Heart left ventricle (tissue), 16 donors: Measurements from ENCODE around the gene LRP1B. TPM values are rescaled to one million over a fixed set of nuclear protein-coding genes. Genes with fewer than 3 reads are reported as not detected.

Source experiments
- ATAC-seq, 4 donors: fragments of 200-7000 bp; cut with Tn5 transposase; one replicate each; pipeline ENCODE4 v1.9.1; 2020 to 2022; ENCODE audit warnings: moderate library complexity in 4 of 4, mild to moderate bottlenecking in 3 of 4, moderate number of reproducible peaks in 1 of 4
- DNase-seq, 5 donors: peaks; one replicate each; pipeline ENCODE4 v3.0.0-alpha.2; 2020
- H3K27ac ChIP-seq, 12 donors: fragments of 200-600 bp; sonication (generic) in 4 of 12; one replicate each; pipeline versions ENCODE4 v1.5.0 to v1.8.0; 2016 to 2022; ENCODE audit warnings: mild to moderate bottlenecking in 2 of 12
- H3K27me3 ChIP-seq, 9 donors: fragments of 200-600 bp; sonication (generic) in 2 of 9; one replicate each; pipeline versions ENCODE4 v1.5.1 to v1.8.0; 2016 to 2022; ENCODE audit warnings: mild to moderate bottlenecking in 3 of 9
- H3K36me3 ChIP-seq, 9 donors: fragments of 200-600 bp; sonication (generic) in 2 of 9; one replicate each; pipeline versions ENCODE4 v1.5.0 to v1.8.0; 2018 to 2022; ENCODE audit warnings: mild to moderate bottlenecking in 2 of 9
- H3K4me1 ChIP-seq, 12 donors: fragments of 200-600 bp; sonication (generic) in 4 of 12; one replicate each; pipeline versions ENCODE4 v1.5.0 to v1.8.0; 2016 to 2022; ENCODE audit warnings: mild to moderate bottlenecking in 3 of 12
- H3K4me3 ChIP-seq, 12 donors: fragments of 200-600 bp; sonication (generic) in 4 of 12; one replicate each; pipeline versions ENCODE4 v1.5.0 to v1.8.0; 2017 to 2022; ENCODE audit warnings: mild to moderate bottlenecking in 9 of 12, moderate library complexity in 4 of 12
- H3K9me3 ChIP-seq, 12 donors: fragments of 200-600 bp; sonication (generic) in 4 of 12; one replicate each; pipeline versions ENCODE4 v1.5.0 to v1.8.0; 2016 to 2022; ENCODE audit warnings: mild to moderate bottlenecking in 1 of 12
- CTCF ChIP-seq, 12 donors: fragments of 200-600 bp; sonication (generic) in 4 of 12; IDR thresholded peaks; one replicate each; pipeline versions ENCODE4 v1.5.0 to v1.8.0; 2018 to 2022; ENCODE audit warnings: antibody characterized with exemption in 12 of 12, mild to moderate bottlenecking in 5 of 12
- POLR2A ChIP-seq, 2 donors: fragments of 450-650 bp; IDR thresholded peaks; one replicate each; pipeline ENCODE4 v1.6.1; 2017; ENCODE audit warnings: antibody characterized with exemption in 2 of 2, mild to moderate bottlenecking in 2 of 2, moderate library complexity in 2 of 2
- WGBS, 4 donors: extraction: QIAGEN DNeasy Blood & Tissue Kit in 2 of 4; methylation state at CpG; one replicate each; pipeline versions ENCODE4 v1.1.5 to v1.1.7; 2013 to 2018; 5-methylcytosine and 5-hydroxymethylcytosine counted together
- intact Hi-C, 10 donors: fragments of 100-400 bp; cut with DNase I; formaldehyde crosslinking; loops; one replicate each; pipeline versions ENCODE4 v1.11.1 to v1.14.2; 2022
- polyA plus RNA-seq, 2 donors: library from polyadenylated mRNA; stranded (reverse); fragments of 200-250 nt; gene quantifications; one replicate each; pipeline ENCODE4 v1.2.3, GENCODE V29; 2013
- total RNA-seq, 9 donors: library from RNA; depleted of rRNA in 2 of 9; stranded (reverse); fragments of >200 nt in 2 of 9; fragmentation: NEBNext Ultra II Directional in 3 of 9; extraction: Animal tissue kit (Norgen Biotek cat#: 25700) in 3 of 9; gene quantifications; one replicate each; pipeline versions ENCODE4 v1.1.0 to v1.2.4, GENCODE V29; 2016 to 2023
- donor health status: ischemic (EF 13 %, LVEDD 7.1; RV severe dilation, severe dysfunction).
- donor health status: healthy with polysubstance abuse.
- donor health status: DM: no; HTN: yes; CAD: no.
- donor health status: DM: no; HTN: no; CAD: no.
- donor health status: ischemic (EF 25% LVEDD 6.9; RV normal size, moderate dysfunction).
- donor health status: ischemic (EF 25% LVEDD 5.7; RV mildly dilated, moderate dysfunction).
- donor health status: healthy.
- donor health status: DM: yes; HTN: yes; CAD: no.
- donor health status: ischemic (EF 35%, LVEDD 5.7; RV mildly dilated, moderate dysfunction).
- donor health status: nonischemic (EF 11% LVEDD 7.7; RV severe dilation, severe dysfunction).
- donor health status: DM: yes; HTN: yes; CAD: no.
- donor health status: PGD.
- donor health status: ischemic (EF 29% LVEDD 5.4; RV normal size, mild dysfunction).
- donor health status: nonischemic (EF 23%, LVEDD 6.1; RV moderate dilation, normal function).

Gene LRP1B
- total and polyA plus RNA-seq, 11 donors, result 0.01 to 0.19 (median 0.11) TPM; not detected in 2

GRCh38 chr2:141041281-141041680, 1089.5 kb downstream of the LRP1B start:
- ATAC-seq, result no peak
- no peak for DNase-seq
- H3K9me3 ChIP-seq, result peaks cover 0 to 4% (median 0%) of the 10 kb centered on the region in 12 donors
- no peaks in the 10 kb centered on the region for H3K4me1 ChIP-seq
- H3K27me3 ChIP-seq, result no peaks in the 10 kb centered on the region
- H3K4me3 ChIP-seq, result no peak overlapping the region
- H3K27ac ChIP-seq, result no peak overlapping the region
- WGBS, 4 donors, result 47 to 92% (median 75%) methylated on average over 1 of the region's 1 CpG
- no peaks in the 10 kb centered on the region for H3K36me3 ChIP-seq
- TF ChIP-seq POLR2A (IDR thresholded peaks at IDR 0.05) (no peak), CTCF (IDR thresholded peaks at IDR 0.05) (no peak)
- intact Hi-C loops, result no loop called here

- Histone ChIP-seq H3K36me3 (no peaks in the 10 kb centered on the region), H3K9me3 (peaks cover 0 to 8% (median 0%) of the 10 kb centered on the region in 12 donors), H3K4me1 (no peaks in the 10 kb centered on the region), H3K4me3 (no peak overlapping the region), H3K27ac (no peak overlapping the region), H3K27me3 (no peaks in the 10 kb centered on the region)
- DNase-seq (no peak), ATAC-seq (no peak)
- intact Hi-C loops, result no loop called here
- WGBS, 4 donors, result 59 to 73% (median 64%) methylated on average over 2 of the region's 2 CpGs
- no peak for TF ChIP-seq POLR2A (IDR thresholded peaks at IDR 0.05)
Observed at GRCh38 chr2:141038341-141038740, 1092.5 kb downstream of the LRP1B start.

GRCh38 chr2:141037361-141037760, 1093.5 kb downstream of the LRP1B start:
- intact Hi-C loops, result no loop called here
- H3K36me3 ChIP-seq, result no peaks in the 10 kb centered on the region
- no peaks in the 10 kb centered on the region for H3K4me1 ChIP-seq
- H3K27ac ChIP-seq, result no peak overlapping the region
- no peak overlapping the region for H3K4me3 ChIP-seq
- H3K9me3 ChIP-seq, result peaks cover 0 to 8% (median 0%) of the 10 kb centered on the region in 12 donors
- WGBS, 4 donors, result 69 to 80% (median 72%) methylated on average over 2 of the region's 2 CpGs
- DNase-seq (no peak), ATAC-seq (no peak)
- no peaks in the 10 kb centered on the region for H3K27me3 ChIP-seq
- TF ChIP-seq POLR2A (IDR thresholded peaks at IDR 0.05) (no peak), CTCF (IDR thresholded peaks at IDR 0.05) (no peak)

GRCh38 chr2:141035846-141036420, 1094.9 kb downstream of the LRP1B start:
- WGBS, 4 donors, result 83 to 89% (median 86%) methylated on average over 4 of the region's 4 CpGs
- intact Hi-C loops, result no loop called here

More at GRCh38 chr2:141035846-141036420, 1094.9 kb downstream of the LRP1B start:
- DNase-seq (no peak), ATAC-seq (no peak)
- no peaks in the 10 kb centered on the region for H3K27me3 ChIP-seq
- no peaks in the 10 kb centered on the region for H3K4me1 ChIP-seq
- H3K36me3 ChIP-seq, result no peaks in the 10 kb centered on the region
- H3K4me3 ChIP-seq, result no peak overlapping the region
- TF ChIP-seq POLR2A (IDR thresholded peaks at IDR 0.05) (no peak), CTCF (IDR thresholded peaks at IDR 0.05) (no peak)
- peaks cover 0 to 8% (median 0%) of the 10 kb centered on the region in 12 donors for H3K9me3 ChIP-seq
- no peak overlapping the region for H3K27ac ChIP-seq
